Duodenal mucosa (tissue), 2 donors: ENCODE measurements around the gene RHBDF2.
"Not testable (repeated sequence)": the region's sequence is repeated elsewhere in the genome, so short reads cannot be mapped to it uniquely, and the experiment has no call there.

Experiments
- H3K27ac ChIP-seq: one replicate; pipeline ENCODE4 v1.7.0; 2013; ENCODE audit warnings: low read depth, low read length
- H3K27me3 ChIP-seq, 2 donors: one replicate each; pipeline ENCODE4 v1.7.0; 2013; ENCODE audit warnings: low read length in 2 of 2, control low read depth in 1 of 2; ENCODE audit not compliant: insufficient read depth in 2 of 2, control insufficient read depth in 1 of 2
- H3K36me3 ChIP-seq, 2 donors: one replicate each; pipeline ENCODE4 v1.7.0; 2013; ENCODE audit warnings: low read length in 2 of 2, control low read depth in 1 of 2; ENCODE audit not compliant: insufficient read depth in 2 of 2, control insufficient read depth in 1 of 2
- H3K4me1 ChIP-seq, 2 donors: one replicate each; pipeline ENCODE4 v1.7.0; 2013; ENCODE audit warnings: low read length in 2 of 2, control low read depth in 1 of 2; ENCODE audit not compliant: insufficient read depth in 2 of 2, control insufficient read depth in 1 of 2
- H3K4me3 ChIP-seq, 2 donors: one replicate each; pipeline ENCODE4 v1.7.0; 2013; ENCODE audit warnings: low read length in 2 of 2, low read depth in 1 of 2
- H3K9ac ChIP-seq, 2 donors: one replicate each; pipeline ENCODE4 v1.7.0; 2013; ENCODE audit warnings: low read length in 2 of 2, low read depth in 1 of 2
- H3K9me3 ChIP-seq, 2 donors: one replicate each; pipeline ENCODE4 v1.7.0; 2013; ENCODE audit warnings: low read length in 2 of 2, control low read depth in 1 of 2; ENCODE audit not compliant: control insufficient read depth in 1 of 2

Gene RHBDF2

GRCh38 chr17:76530811-76531485, 29.7 kb upstream of the RHBDF2 start:
- Histone ChIP-seq H3K27ac (peak overlapping the region; percentile 84), H3K27me3 (peaks cover 0 to under 1% of the 10 kb centered on the region in 2 donors), H3K4me3 (no peak overlapping the region), H3K36me3 (no peaks in the 10 kb centered on the region), H3K4me1 (peaks cover 20 to 34% of the 10 kb centered on the region in 2 donors), H3K9ac (peak overlapping the region in 1 of 2 donors; percentile 1), H3K9me3 (no peaks in the 10 kb centered on the region)

- Histone ChIP-seq H3K4me1 (peaks cover 20 to 35% of the 10 kb centered on the region in 2 donors), H3K36me3 (no peaks in the 10 kb centered on the region), H3K4me3 (no peak overlapping the region), H3K9me3 (no peaks in the 10 kb centered on the region), H3K27ac (peak overlapping the region; percentile 84), H3K9ac (peak overlapping the region; percentile 1 to 4), H3K27me3 (no peaks in the 10 kb centered on the region)
Observed at GRCh38 chr17:76530095-76530723, 29.0 kb upstream of the RHBDF2 start.

- H3K4me3 ChIP-seq, result no peak overlapping the region
- H3K9me3 ChIP-seq, result no peaks in the 10 kb centered on the region
- H3K27me3 ChIP-seq, result no peaks in the 10 kb centered on the region
- no peaks in the 10 kb centered on the region for H3K36me3 ChIP-seq
- peaks cover 28 to 43% of the 10 kb centered on the region in 2 donors for H3K4me1 ChIP-seq
- peak overlapping the region; percentile 84 for H3K27ac ChIP-seq
- H3K9ac ChIP-seq, result peak overlapping the region in 1 of 2 donors; percentile 41
Observed at GRCh38 chr17:76529224-76530094, 28.2 kb upstream of the RHBDF2 start.

- Histone ChIP-seq H3K27ac (peak overlapping the region; percentile 75), H3K36me3 (no peaks in the 10 kb centered on the region), H3K27me3 (no peaks in the 10 kb centered on the region), H3K4me3 (peak overlapping the region in 1 of 2 donors; percentile 28), H3K4me1 (peaks cover 29 to 44% of the 10 kb centered on the region in 2 donors), H3K9ac (peak overlapping the region; percentile 38 to 41), H3K9me3 (no peaks in the 10 kb centered on the region)
Observed at GRCh38 chr17:76528528-76529223, 27.5 kb upstream of the RHBDF2 start.

GRCh38 chr17:76528156-76528527, 26.9 kb upstream of the RHBDF2 start:
- Histone ChIP-seq H3K36me3 (no peaks in the 10 kb centered on the region), H3K9me3 (no peaks in the 10 kb centered on the region), H3K27ac (peak overlapping the region; percentile 41), H3K27me3 (no peaks in the 10 kb centered on the region), H3K9ac (peak overlapping the region in 1 of 2 donors; percentile 35), H3K4me3 (peak overlapping the region in 1 of 2 donors; percentile 28), H3K4me1 (peaks cover 33 to 47% of the 10 kb centered on the region in 2 donors)

- Histone ChIP-seq H3K27me3 (no peaks in the 10 kb centered on the region), H3K36me3 (no peaks in the 10 kb centered on the region), H3K9ac (no peak overlapping the region), H3K4me1 (peaks cover 33 to 47% of the 10 kb centered on the region in 2 donors), H3K27ac (peak overlapping the region; percentile 73), H3K9me3 (no peaks in the 10 kb centered on the region), H3K4me3 (no peak overlapping the region)
Observed at GRCh38 chr17:76527430-76528111, 26.3 kb upstream of the RHBDF2 start.

GRCh38 chr17:76527016-76527415, 25.8 kb upstream of the RHBDF2 start:
- not testable (repeated sequence) for H3K9me3 ChIP-seq, H3K4me3 ChIP-seq, H3K9ac ChIP-seq, H3K27me3 ChIP-seq, H3K36me3 ChIP-seq
- Histone ChIP-seq H3K27ac (peak overlapping the region; percentile 73), H3K4me1 (peaks cover 33 to 47% of the 10 kb centered on the region in 2 donors)

GRCh38 chr17:76525513-76525833, 24.2 kb upstream of the RHBDF2 start:
- peaks cover 27 to 39% of the 10 kb centered on the region in 2 donors for H3K4me1 ChIP-seq
- H3K4me3 ChIP-seq, H3K27ac ChIP-seq: not testable (repeated sequence)

GRCh38 chr17:76524598-76525512, 23.6 kb upstream of the RHBDF2 start:
- H3K9ac ChIP-seq, result peak overlapping the region in 1 of 2 donors; percentile 25
- H3K27me3 ChIP-seq, result no peaks in the 10 kb centered on the region
- H3K36me3 ChIP-seq, result no peaks in the 10 kb centered on the region
- H3K27ac ChIP-seq, result no peak overlapping the region
- H3K9me3 ChIP-seq, result no peaks in the 10 kb centered on the region
- no peak overlapping the region for H3K4me3 ChIP-seq
- H3K4me1 ChIP-seq, result peaks cover 27 to 34% of the 10 kb centered on the region in 2 donors

More at GRCh38 chr17:76525513-76525833, 24.2 kb upstream of the RHBDF2 start:
- H3K27me3 ChIP-seq, H3K9ac ChIP-seq, H3K9me3 ChIP-seq, H3K36me3 ChIP-seq: not testable (repeated sequence)
